ENCODE measurements around the gene SSH2. TPM values are rescaled to one million over a fixed set of nuclear protein-coding genes. Genes with fewer than 3 reads are reported as not detected.
"Not testable (repeated sequence)": the region's sequence is repeated elsewhere in the genome, so short reads cannot be mapped to it uniquely, and the experiment has no call there.

The SSH2 gene
- total RNA-seq, 2 experiments from 2014 or later: 37.5 to 43.5 TPM

GRCh38 chr17:29962656-29963055 is 32.6 kb upstream of the SSH2 start:
- no peaks in the 10 kb centered on the region for H3K4me1 Mint-ChIP-seq (ENCODE audit: low read depth)
- no peak for ATAC-seq
- DNase-seq: no peak
- TF ChIP-seq CTCF (IDR thresholded peaks at IDR 0.05): no peak
- no peak overlapping the region for H3K4me3 Mint-ChIP-seq
- peaks cover 2% of the 10 kb centered on the region for H3K36me3 Mint-ChIP-seq (ENCODE audit: low read depth)
- no peaks in the 10 kb centered on the region for H3K27me3 Mint-ChIP-seq
- H3K27ac Mint-ChIP-seq: no peak overlapping the region
- ChIA-PET CTCF (interaction anchor here (0.7 to 1.3 kb wide), 2 partner anchors 37 to 160 kb away, joined by 3 to 4 read pairs; no protein-coding TSS in a partner anchor), POLR2A (no interaction called here)
- H3K9me3 Mint-ChIP-seq: peaks cover 11% of the 10 kb centered on the region
- intact Hi-C loops (cut with micrococcal nuclease): no loop called here

DNA sequence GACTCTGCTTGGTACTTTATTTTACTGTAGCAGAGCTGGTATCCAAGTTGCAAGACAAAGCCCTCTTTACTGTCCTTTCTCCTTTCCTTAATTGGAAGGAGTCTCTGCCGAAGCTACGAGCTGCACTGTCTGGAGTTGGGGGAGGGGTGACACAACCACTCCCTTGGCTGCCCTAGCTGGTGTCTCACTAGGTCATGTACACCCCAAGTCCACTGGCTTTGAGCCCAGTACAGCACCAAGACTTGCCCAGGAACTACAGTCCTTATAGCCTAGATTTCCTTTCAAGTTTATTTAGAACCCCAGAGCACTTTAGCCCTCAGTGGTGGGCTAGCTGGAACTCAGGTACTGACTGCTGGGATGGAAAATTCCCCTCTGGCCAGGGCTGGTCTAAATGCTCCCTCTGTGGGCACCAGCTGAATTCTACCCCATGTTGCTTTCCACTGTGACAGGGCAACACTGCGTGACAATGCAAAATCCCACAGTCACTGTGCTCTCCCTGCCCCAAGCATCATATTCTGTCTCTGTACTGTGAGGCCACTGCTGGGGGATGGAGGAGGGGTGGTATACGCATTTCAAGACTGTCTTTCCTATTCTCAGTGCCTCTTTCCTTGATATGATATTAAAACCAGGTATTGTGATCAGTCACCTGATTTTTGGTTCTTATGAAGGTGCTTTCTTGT is 29.8 kb upstream of the SSH2 start:
- no peaks in the 10 kb centered on the region for H3K36me3 Mint-ChIP-seq (ENCODE audit: low read depth)
- no peak for ATAC-seq
- intact Hi-C loops (cut with micrococcal nuclease): no loop called here
- DNase-seq: no peak
- no peak overlapping the region for H3K4me3 Mint-ChIP-seq
- H3K9me3 Mint-ChIP-seq: peaks cover 16% of the 10 kb centered on the region
- H3K27ac Mint-ChIP-seq: no peak overlapping the region
- H3K27me3 Mint-ChIP-seq: no peaks in the 10 kb centered on the region
- no peak for TF ChIP-seq CTCF (IDR thresholded peaks at IDR 0.05)
- ChIA-PET CTCF (interaction anchor here (1.1 kb wide), 1 partner anchor 20 kb away, joined by 3 read pairs; no protein-coding TSS in a partner anchor), POLR2A (no interaction called here)
- no peaks in the 10 kb centered on the region for H3K4me1 Mint-ChIP-seq (ENCODE audit: low read depth)

- CTCF ChIA-PET: interaction anchor here (1.1 kb wide), 1 partner anchor 20 kb away, joined by 3 read pairs; no protein-coding TSS in a partner anchor
- TF ChIP-seq CTCF (IDR thresholded peaks at IDR 0.05): no peak
- no peaks in the 10 kb centered on the region for H3K27me3 Mint-ChIP-seq
- no peak overlapping the region for H3K27ac Mint-ChIP-seq
- DNase-seq (no peak), ATAC-seq (no peak)
- intact Hi-C loops (cut with micrococcal nuclease): no loop called here
- peaks cover 14% of the 10 kb centered on the region for H3K9me3 Mint-ChIP-seq
- H3K36me3 Mint-ChIP-seq (ENCODE audit: low read depth): no peaks in the 10 kb centered on the region
- H3K4me1 Mint-ChIP-seq (ENCODE audit: low read depth): no peaks in the 10 kb centered on the region
- POLR2A ChIA-PET: no interaction called here
- H3K4me3 Mint-ChIP-seq: no peak overlapping the region
These were observed 29.1 kb upstream of the SSH2 start for GRCh38 chr17:29958947-29959657.

DNA sequence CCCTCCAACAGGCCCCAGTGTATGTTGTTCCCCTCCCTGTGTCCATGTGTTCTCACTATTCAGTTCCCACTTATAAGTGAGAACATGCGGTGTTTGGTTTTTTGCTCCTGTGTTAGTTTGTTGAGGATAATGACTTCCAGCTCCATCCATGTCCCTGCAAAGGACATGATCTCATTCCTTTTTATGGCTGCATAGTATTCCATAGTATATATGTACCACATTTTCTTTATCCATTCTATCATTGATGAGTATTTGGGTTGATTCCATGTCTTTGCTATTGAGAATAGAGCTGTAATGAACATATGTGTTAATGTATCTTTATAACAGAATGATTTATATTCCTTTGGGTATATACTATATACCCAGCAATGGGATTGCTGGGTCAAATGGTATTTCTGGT is 27.5 kb upstream of the SSH2 start:
- POLR2A ChIA-PET: interaction anchor here (1.1 kb wide), 1 partner anchor 11 kb away, joined by 3 read pairs; no protein-coding TSS in a partner anchor
- H3K27me3 Mint-ChIP-seq; H3K27ac Mint-ChIP-seq; ATAC-seq; DNase-seq; H3K36me3 Mint-ChIP-seq (ENCODE audit: low read depth); H3K4me1 Mint-ChIP-seq (ENCODE audit: low read depth); H3K4me3 Mint-ChIP-seq; intact Hi-C loops (cut with micrococcal nuclease): not testable (repeated sequence)
- CTCF ChIA-PET: interaction anchor here (1.0 to 1.7 kb wide), 3 partner anchors 8 to 136 kb away, joined by 3 to 4 read pairs (median 3); no protein-coding TSS in a partner anchor
- peaks cover 13% of the 10 kb centered on the region for H3K9me3 Mint-ChIP-seq

- H3K27ac Mint-ChIP-seq: no peak overlapping the region
These were observed 26.2 kb upstream of the SSH2 start for GRCh38 chr17:29956225-29956624.

More at GRCh38 chr17:29956225-29956624, 26.2 kb upstream of the SSH2 start:
- intact Hi-C loops (cut with micrococcal nuclease): no loop called here
- DNase-seq (no peak), ATAC-seq (no peak)
- Mint-ChIP-seq H3K36me3 (ENCODE audit: low read depth) (peaks cover 4% of the 10 kb centered on the region), H3K9me3 (peaks cover 13% of the 10 kb centered on the region), H3K27me3 (no peaks in the 10 kb centered on the region), H3K4me1 (ENCODE audit: low read depth) (no peaks in the 10 kb centered on the region), H3K4me3 (no peak overlapping the region)
- CTCF ChIA-PET: interaction anchor here (1.9 kb wide), 1 partner anchor 25 kb away, joined by 9 read pairs; no protein-coding TSS in a partner anchor
- no peak for TF ChIP-seq CTCF (IDR thresholded peaks at IDR 0.05)
- POLR2A ChIA-PET: interaction anchor here (0.6 to 1.1 kb wide), 2 partner anchors 12 to 26 kb away, joined by 3 read pairs; no protein-coding TSS in a partner anchor
